DOHH2 (cell line): ENCODE data around the gene RS1.

Experiments
- H3F3A ChIP-seq: fragments of 200-600 bp; sonication (generic), shearing (Covaris generic); 2 replicates; pipeline ENCODE4 v1.6.0; 2016; ENCODE audit warnings: antibody characterized with exemption, mild to moderate bottlenecking; ENCODE audit not compliant: control insufficient read depth, insufficient read depth
- H3K27ac ChIP-seq: fragments of 200-600 bp; sonication (generic); 2 replicates; pipeline ENCODE4 v1.5.1; 2014; ENCODE audit warnings: low read depth, mild to moderate bottlenecking, low read length, moderate library complexity
- H3K27me3 ChIP-seq: fragments of 200-600 bp; sonication (generic); 2 replicates; pipeline ENCODE4 v1.6.1; 2014; ENCODE audit warnings: mild to moderate bottlenecking, low read length, mixed read lengths; ENCODE audit not compliant: control insufficient read depth
- H3K36me3 ChIP-seq: fragments of 200-600 bp; sonication (generic); 2 replicates; pipeline ENCODE4 v1.6.1; 2014; ENCODE audit warnings: mild to moderate bottlenecking, low read length, moderate library complexity, mixed read lengths; ENCODE audit not compliant: control insufficient read depth
- H3K4me1 ChIP-seq: fragments of 200-600 bp; sonication (generic); 2 replicates; pipeline ENCODE4 v1.6.1; 2014; ENCODE audit warnings: mild to moderate bottlenecking, low read length, mixed read lengths; ENCODE audit not compliant: control insufficient read depth
- H3K4me2 ChIP-seq: fragments of 200-600 bp; sonication (generic); 2 replicates; pipeline ENCODE4 v1.6.0; 2014; ENCODE audit warnings: mild to moderate bottlenecking, low read length, moderate library complexity
- H3K4me3 ChIP-seq: fragments of 200-600 bp; sonication (generic); 2 replicates; pipeline ENCODE4 v1.5.1; 2014; ENCODE audit warnings: mild to moderate bottlenecking, low read length, mixed read lengths
- H3K79me2 ChIP-seq: fragments of 200-600 bp; sonication (generic); 2 replicates; pipeline ENCODE4 v1.6.1; 2014; ENCODE audit warnings: mild to moderate bottlenecking, low read length, mixed read lengths; ENCODE audit not compliant: control insufficient read depth
- H3K9me2 ChIP-seq: fragments of 200-600 bp; sonication (generic); replicated peaks from 2 replicates; pipeline ENCODE4 v1.6.1; 2014; ENCODE audit warnings: mild to moderate bottlenecking, low read length, mixed read lengths; ENCODE audit not compliant: control insufficient read depth
- H3K9me3 ChIP-seq: fragments of 200-600 bp; sonication (generic); 2 replicates; pipeline ENCODE4 v1.6.1; 2014; ENCODE audit warnings: antibody characterized with exemption, low read length, mixed read lengths; ENCODE audit not compliant: control insufficient read depth, insufficient read depth
- H4K20me1 ChIP-seq: fragments of 200-600 bp; sonication (generic); 2 replicates; pipeline ENCODE4 v1.6.0; 2014; ENCODE audit warnings: low read depth, mild to moderate bottlenecking, antibody characterized with exemption, low read length, moderate library complexity; ENCODE audit not compliant: control insufficient read depth, insufficient read depth
- EZH2phosphoT487 ChIP-seq: fragments of 200-600 bp; sonication (generic); IDR thresholded peaks from 2 replicates; pipeline ENCODE4 v1.6.1; 2017; ENCODE audit warnings: borderline replicate concordance, mild to moderate bottlenecking, antibody characterized with exemption, low read length, moderate library complexity, mixed read lengths
- TF ChIP-seq, protein P1 (sequence below): fragments of 200-600 bp; sonication (generic); IDR thresholded peaks from one replicate; pipeline ENCODE4 v1.5.1; 2014; ENCODE audit warnings: antibody characterized with exemption, mild to moderate bottlenecking, low read depth, low read length; ENCODE audit not compliant: poor library complexity, severe bottlenecking

Gene RS1

DNA sequence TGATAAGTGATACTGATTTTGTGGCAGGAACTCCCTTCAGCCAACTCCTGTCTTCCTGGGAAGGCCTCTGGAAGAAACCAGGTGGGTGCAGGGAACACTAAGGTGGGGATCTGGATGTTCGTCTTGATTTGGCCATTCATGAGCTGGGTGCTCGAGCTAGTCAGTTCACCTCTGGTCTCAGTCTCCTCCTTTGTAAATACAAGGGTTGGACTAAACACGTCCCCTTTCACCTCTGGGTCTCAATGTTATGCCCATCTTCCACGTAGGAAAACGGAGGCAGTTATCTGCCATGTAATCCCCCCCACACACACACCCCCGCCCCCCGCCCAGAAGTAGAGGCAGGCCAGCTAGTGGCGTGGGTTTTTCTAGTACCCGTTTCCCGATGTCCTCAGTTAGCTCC is 4.1 kb upstream of the RS1 start:
- no peaks in the 10 kb centered on the region for H3K79me2 ChIP-seq
- H3K27me3 ChIP-seq = no peaks in the 10 kb centered on the region
- H3K4me2 ChIP-seq = no peak overlapping the region
- TF ChIP-seq, protein P1, sequence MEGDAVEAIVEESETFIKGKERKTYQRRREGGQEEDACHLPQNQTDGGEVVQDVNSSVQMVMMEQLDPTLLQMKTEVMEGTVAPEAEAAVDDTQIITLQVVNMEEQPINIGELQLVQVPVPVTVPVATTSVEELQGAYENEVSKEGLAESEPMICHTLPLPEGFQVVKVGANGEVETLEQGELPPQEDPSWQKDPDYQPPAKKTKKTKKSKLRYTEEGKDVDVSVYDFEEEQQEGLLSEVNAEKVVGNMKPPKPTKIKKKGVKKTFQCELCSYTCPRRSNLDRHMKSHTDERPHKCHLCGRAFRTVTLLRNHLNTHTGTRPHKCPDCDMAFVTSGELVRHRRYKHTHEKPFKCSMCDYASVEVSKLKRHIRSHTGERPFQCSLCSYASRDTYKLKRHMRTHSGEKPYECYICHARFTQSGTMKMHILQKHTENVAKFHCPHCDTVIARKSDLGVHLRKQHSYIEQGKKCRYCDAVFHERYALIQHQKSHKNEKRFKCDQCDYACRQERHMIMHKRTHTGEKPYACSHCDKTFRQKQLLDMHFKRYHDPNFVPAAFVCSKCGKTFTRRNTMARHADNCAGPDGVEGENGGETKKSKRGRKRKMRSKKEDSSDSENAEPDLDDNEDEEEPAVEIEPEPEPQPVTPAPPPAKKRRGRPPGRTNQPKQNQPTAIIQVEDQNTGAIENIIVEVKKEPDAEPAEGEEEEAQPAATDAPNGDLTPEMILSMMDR = no peak
- no peak for TF ChIP-seq EZH2phosphoT487
- no peaks in the 10 kb centered on the region for H3K9me3 ChIP-seq
- no peaks in the 10 kb centered on the region for H3K36me3 ChIP-seq
- H3K4me3 ChIP-seq = no peak overlapping the region
- H4K20me1 ChIP-seq = no peaks in the 10 kb centered on the region
- no peak overlapping the region for H3K27ac ChIP-seq
- H3K4me1 ChIP-seq = peaks cover 4% of the 10 kb centered on the region; the same call in 1 of the 2 replicates
- no peaks in the 10 kb centered on the region for H3K9me2 ChIP-seq
- no peaks in the 10 kb centered on the region for H3F3A ChIP-seq

DNA sequence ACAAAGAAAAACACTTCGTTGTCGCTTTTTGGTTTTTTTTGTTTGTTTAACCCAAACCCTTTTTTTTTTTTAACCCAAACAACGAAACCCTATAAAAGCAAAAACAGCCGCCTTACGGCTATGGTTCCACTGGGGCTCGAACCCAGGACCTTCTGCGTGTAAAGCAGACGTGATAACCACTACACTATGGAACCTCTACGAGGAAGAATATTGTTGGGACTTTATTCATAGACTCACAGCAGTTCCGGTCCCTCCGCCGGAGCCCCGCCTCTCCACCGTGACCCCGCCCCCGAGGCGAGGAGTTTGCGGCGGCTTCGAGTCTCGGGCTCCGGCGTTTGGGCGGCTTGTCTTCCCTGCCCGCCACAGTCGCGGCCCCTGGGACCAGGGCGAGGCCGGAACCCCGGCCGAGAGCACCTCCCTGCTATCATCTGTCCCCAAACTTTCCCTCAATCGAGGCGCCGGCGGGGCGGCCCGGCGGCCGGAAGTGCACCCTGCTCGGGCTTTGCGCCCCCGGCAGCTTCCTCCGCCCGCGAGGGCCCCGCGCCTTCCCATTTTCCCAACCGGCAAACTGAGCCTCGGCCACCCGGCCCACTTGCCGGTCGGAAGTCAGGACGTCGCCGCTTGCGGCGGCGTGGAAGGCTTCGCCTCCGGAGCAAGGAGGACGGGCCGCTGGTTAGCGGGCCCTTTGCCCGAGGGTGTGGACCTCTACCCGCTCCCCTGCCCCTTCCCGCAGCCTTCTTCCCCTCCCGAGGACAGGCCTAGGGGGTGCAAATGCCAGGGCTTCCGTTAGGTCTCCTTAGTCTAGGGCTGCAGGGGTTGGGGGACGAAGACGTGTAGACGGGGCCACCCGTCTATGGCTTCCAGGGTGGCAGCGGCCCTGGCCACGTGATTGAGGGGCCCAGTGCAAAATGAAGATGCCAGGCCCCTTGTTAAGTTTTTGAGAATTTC is 3.2 kb upstream of the RS1 start:
- Histone ChIP-seq H3K9me2 (no peaks in the 10 kb centered on the region), H3K27ac (peak overlapping the region; percentile 48), H3K4me3 (peak overlapping the region; percentile 78)

DNA sequence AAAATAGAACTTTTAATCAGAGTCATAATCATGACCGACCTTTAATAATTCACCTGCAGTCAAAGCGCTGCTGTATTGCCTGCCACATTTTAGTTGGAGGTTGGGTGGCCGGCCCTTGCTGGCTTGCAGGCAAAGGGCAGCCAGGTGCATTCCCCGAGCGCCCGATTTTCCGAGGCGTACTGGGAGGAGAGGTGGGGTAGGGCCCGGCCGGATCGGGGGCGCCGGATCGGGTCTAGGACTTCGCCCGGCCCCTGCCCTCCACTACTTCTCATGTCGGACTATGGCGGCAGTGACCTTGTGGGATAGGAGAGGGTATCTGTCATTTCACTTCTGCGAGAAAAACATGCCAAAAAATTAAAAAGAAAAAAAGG is 2.5 kb upstream of the RS1 start:
- Histone ChIP-seq H3K4me2 (peak overlapping the region; percentile 68), H3K9me2 (no peaks in the 10 kb centered on the region), H3K4me1 (peaks cover 4% of the 10 kb centered on the region; the same call in 1 of the 2 replicates), H3K9me3 (no peaks in the 10 kb centered on the region), H3K27ac (peak overlapping the region; percentile 48), H3F3A (no peaks in the 10 kb centered on the region), H4K20me1 (no peaks in the 10 kb centered on the region), H3K36me3 (no peaks in the 10 kb centered on the region), H3K4me3 (peak overlapping the region; percentile 78), H3K79me2 (no peaks in the 10 kb centered on the region), H3K27me3 (no peaks in the 10 kb centered on the region)
- TF ChIP-seq, protein P1 = no peak
- TF ChIP-seq EZH2phosphoT487 = no peak

More for the DNA sequence above, 3.2 kb upstream of the RS1 start:
- Histone ChIP-seq H3K36me3 (no peaks in the 10 kb centered on the region), H3K79me2 (no peaks in the 10 kb centered on the region), H3K4me1 (peaks cover 4% of the 10 kb centered on the region; the same call in 1 of the 2 replicates), H3F3A (no peaks in the 10 kb centered on the region), H3K9me3 (no peaks in the 10 kb centered on the region), H3K27me3 (no peaks in the 10 kb centered on the region), H3K4me2 (peak overlapping the region; percentile 71), H4K20me1 (no peaks in the 10 kb centered on the region)
- TF ChIP-seq EZH2phosphoT487 = no peak
- TF ChIP-seq, protein P1 = no peak
